A172 (cell line): ENCODE results near the gene ZNF837. TPM values are rescaled to one million over a fixed set of nuclear protein-coding genes. Genes with fewer than 3 reads are reported as not detected.
"Not testable (repeated sequence)": the region's sequence is repeated elsewhere in the genome, so short reads cannot be mapped to it uniquely, and the experiment has no call there.

Experiments used
- DNase-seq: peaks from one replicate; pipeline ENCODE4 v3.0.0-alpha.2; 2015; ENCODE audit warnings: low spot score
- total RNA-seq: library from RNA; depleted of rRNA; stranded (reverse); fragments of >200 nt; shearing (Covaris generic); gene quantifications from 2 replicates; pipeline ENCODE4 v1.2.3, GENCODE V29; 2014

The ZNF837 gene
- total RNA-seq, 1 experiment from 2014 or later = 3.7 TPM

DNA sequence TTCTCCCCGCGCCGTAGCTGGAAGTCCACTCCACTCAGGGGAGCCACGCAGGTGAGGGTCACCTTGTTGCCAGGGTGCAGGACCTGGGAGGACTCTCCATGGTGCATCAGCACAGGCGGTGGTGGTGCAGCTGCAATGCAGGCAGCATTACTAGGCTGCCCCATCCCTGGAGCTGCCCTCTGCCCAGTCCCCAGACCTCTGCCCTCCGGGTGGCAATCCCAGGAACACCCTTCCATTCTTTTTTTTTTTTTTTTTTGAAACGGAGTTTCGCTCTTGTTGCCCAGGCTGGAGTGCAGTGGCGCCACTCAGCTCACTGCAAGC lies 29.3 kb downstream of the ZNF837 start:
- no peak for DNase-seq

GRCh38 chr19:58350871-58351557 lies 29.8 kb downstream of the ZNF837 start:
- DNase-seq = no peak

DNA sequence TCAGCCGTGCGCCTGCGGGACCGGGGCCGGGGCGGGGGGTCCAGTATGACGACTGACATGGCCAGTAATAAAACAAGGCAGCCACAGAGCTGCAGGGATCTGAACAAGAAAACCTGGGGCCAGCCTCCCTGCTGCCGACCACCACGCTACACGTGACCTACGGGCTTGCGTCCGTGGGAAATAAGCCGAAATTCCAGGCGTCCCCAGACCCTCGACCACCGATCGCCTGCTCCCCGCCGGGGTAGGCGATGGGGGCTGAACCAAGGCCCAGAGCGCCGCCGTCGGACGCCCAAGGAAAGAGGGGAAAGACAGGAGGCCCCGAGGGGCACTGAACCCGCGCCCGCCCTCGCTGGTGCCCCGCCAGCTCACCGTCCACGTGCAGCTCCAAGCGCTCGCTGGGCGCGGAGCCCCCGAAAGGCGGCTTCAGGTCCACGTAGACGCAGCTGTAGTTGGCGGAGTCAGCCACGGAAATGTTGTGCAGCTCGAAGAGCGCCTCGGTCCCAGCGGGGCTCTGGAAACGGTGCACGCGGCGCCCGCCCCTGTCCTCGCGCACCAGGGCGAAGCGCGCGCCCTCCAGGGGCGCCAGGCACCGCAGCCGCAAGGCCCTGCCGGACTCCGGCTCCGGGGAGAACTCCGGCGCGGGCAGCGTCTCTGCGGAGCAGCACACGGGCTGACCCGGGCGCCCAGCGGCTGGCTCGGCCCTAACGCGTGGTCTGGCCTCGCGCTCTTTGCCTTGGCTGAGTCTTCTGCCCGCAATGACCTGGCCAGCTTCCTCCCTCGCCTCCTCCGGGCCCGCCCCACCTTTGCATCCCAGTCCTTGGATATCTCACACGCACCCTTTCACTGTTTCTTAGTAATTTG lies 30.6 kb downstream of the ZNF837 start:
- no peak for DNase-seq

DNA sequence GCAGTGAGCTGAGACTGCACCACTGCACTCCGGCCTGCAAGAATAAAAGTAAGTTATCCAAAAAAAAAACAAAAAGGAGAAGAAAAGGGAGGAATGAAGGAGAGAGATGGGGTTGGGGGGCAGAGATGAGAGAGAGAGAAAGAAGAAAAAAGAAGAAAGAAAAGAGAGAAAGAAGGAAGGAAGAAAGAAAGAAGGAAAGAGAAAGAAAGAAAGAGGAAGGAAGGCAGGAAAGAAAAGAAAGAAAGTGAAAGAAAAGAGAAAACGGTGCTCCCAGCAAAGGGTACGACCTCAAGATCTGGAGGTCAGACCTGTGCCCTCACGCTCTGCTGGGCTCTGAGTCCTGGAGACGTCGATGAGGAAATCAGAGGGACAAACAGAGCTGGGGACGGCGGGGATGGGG lies 31.2 kb downstream of the ZNF837 start:
- no peak for DNase-seq

GRCh38 chr19:58348080-58348479 lies 32.8 kb downstream of the ZNF837 start:
- not testable (repeated sequence) for DNase-seq

DNA sequence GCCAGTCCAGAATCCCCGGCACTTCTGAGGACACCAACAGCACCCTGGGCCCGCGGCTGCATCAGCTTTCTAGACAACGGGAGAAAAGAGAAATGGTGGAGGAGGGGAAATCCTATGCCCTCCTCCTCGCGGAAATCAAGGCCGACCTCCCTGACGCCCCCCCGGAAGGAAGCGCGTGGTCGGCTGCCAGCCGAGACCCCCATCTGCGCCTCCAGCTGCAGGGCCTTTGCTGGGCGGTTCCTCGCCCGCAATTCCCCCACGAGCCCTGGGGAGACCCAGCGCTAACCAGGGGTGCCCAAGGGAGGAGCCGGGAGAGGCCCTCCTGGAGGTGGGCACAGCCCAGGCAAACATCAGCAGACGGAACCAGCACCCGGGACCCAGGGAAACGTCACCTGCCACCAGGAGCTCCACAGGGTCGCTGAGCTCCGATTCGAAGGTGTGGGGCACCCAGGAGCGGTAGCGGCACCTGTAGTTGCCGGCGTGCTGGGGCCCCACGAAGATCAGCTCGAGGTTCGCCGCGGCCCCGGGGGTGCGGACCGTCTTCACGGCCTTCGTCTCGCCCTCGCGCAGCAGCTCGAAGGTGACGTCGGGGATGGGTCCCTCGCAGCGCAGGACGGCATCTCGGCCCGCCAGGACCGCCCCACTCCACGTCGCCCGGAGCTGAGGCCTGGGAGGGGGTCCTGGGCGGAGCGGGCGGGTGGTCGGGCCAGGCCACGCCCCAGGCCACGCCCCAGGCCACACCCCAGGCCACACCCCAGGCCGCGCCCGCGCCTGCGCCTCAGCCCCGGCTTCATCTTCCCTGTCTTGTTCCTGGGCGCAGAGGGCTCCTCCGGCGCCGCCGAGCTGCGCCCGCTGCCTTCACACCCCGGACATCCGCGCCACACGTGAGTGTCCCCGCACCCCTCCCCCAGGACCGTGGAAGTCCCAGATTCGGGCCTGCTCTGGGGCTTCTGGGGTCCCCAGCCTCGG lies 33.6 kb downstream of the ZNF837 start:
- DNase-seq = peak; percentile 71

DNA sequence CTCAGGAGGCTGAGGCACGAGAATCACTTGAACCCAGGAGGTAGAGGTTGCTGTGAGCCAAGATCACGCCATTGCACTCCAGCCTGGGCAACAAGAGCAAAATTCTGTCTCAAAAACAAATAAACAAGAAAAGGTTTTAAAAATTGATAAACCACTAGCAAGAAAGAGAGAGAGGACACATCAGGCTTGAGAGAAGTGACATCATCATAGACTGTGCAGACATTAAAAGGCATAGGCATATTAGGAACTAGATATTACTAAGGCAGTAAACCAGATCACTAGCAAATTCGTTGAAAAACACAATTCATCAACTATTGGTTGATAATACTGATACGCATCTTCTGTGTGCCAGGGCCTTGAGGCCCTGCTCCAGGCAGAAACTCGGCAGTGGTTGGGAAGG lies 35.3 kb downstream of the ZNF837 start:
- DNase-seq = no peak

GRCh38 chr19:58338825-58339558 lies 41.8 kb downstream of the ZNF837 start:
- no peak for DNase-seq

DNA sequence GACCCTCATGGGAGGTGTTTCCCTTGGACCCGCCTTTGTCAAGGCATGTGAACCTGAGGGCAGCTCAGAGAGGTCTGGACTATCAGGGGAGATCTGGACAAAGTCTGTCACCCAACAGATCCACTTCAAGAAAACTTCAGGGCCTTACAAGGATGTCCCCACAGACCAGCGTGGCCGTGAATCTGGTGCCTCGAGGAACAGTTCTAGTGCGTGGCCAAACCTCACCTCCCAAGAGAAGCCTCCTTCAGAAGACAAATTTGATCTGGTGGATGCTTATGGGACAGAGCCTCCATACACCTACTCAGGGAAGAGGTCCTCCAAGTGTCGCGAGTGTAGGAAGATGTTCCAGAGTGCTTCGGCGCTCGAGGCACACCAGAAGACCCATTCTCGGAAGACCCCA lies 42.5 kb downstream of the ZNF837 start:
- DNase-seq = no peak

GRCh38 chr19:58336820-58337219 lies 44.0 kb downstream of the ZNF837 start:
- DNase-seq = no peak

- DNase-seq = no peak
Observed at GRCh38 chr19:58336216-58336615, 44.6 kb downstream of the ZNF837 start.

DNA sequence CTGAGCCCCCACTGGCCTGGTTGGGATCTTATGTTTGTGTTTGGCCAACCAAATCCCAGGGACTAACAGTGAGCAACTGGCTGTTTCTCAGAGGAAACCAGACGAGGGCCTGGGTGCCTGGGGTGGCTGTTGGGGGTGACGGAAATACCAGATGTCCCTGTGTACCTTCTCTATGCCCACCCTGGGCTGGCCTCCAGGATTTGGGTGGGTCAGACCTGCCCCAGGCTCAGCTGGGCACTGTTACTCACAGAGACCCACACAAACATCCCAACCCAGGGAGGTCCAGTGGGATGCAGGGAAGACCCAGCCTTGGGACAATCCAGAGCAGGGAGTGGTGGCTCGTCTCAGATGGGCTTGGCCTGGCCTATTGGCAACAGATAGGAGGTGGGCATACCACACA lies 45.2 kb downstream of the ZNF837 start:
- DNase-seq = no peak

GRCh38 chr19:58334691-58335249 lies 46.1 kb downstream of the ZNF837 start:
- DNase-seq = no peak

- no peak for DNase-seq
Observed at GRCh38 chr19:58332697-58333096, 48.1 kb downstream of the ZNF837 start.

GRCh38 chr19:58330458-58330857 lies 50.4 kb downstream of the ZNF837 start:
- DNase-seq = peak; percentile 88

GRCh38 chr19:58328999-58329398 lies 51.8 kb downstream of the ZNF837 start:
- DNase-seq = no peak

- DNase-seq = peak; percentile 97
Observed at GRCh38 chr19:58326914-58327726, 53.7 kb downstream of the ZNF837 start, which contains the start of gene ZSCAN22. Gene ZSCAN22 (plus strand): TSS chr19:58326994. CDS start chr19:58334803, 7,809 bp downstream.

DNA sequence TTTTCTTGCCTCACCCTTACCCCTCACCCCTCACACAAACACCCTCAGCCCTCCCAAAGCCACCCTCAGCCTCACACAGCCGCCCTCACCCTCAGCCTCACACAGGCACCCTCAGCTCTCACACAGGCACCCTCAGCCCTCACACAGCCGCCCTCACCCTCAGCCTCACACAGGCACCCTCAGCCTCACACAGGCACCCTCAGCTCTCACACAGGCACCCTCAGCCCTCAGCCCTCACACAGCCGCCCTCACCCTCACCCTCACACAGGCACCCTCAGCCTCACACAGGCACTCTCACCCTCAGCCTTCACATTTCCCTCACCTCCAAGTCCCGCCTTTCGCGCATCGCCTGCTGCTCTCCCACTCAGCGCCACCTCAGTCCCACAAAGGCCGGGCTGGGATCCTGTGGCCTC lies 54.3 kb downstream of the ZNF837 start:
- no peak for DNase-seq

GRCh38 chr19:58325311-58326022 lies 55.4 kb downstream of the ZNF837 start:
- no peak for DNase-seq
